OCI-LY3 (cell line): Measurements from ENCODE around the gene DHDDS.

Experiments used
- EZH2phosphoT487 ChIP-seq: fragments of 200-600 bp; shearing (Covaris generic); IDR thresholded peaks from 2 replicates; pipeline ENCODE4 v1.6.1; 2018; ENCODE audit warnings: antibody characterized with exemption, mixed run types, low read depth
- TF ChIP-seq, protein P1 (sequence below): fragments of 200-600, 300-600 bp; sonication (generic); IDR thresholded peaks from 2 replicates; pipeline ENCODE4 v1.5.1; 2014; ENCODE audit warnings: antibody characterized with exemption, low read length, low read depth

- TF ChIP-seq, protein P1, sequence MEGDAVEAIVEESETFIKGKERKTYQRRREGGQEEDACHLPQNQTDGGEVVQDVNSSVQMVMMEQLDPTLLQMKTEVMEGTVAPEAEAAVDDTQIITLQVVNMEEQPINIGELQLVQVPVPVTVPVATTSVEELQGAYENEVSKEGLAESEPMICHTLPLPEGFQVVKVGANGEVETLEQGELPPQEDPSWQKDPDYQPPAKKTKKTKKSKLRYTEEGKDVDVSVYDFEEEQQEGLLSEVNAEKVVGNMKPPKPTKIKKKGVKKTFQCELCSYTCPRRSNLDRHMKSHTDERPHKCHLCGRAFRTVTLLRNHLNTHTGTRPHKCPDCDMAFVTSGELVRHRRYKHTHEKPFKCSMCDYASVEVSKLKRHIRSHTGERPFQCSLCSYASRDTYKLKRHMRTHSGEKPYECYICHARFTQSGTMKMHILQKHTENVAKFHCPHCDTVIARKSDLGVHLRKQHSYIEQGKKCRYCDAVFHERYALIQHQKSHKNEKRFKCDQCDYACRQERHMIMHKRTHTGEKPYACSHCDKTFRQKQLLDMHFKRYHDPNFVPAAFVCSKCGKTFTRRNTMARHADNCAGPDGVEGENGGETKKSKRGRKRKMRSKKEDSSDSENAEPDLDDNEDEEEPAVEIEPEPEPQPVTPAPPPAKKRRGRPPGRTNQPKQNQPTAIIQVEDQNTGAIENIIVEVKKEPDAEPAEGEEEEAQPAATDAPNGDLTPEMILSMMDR = no peak
- no peak for TF ChIP-seq EZH2phosphoT487
Observed at GRCh38 chr1:26470878-26471497, 38.9 kb downstream of the DHDDS start.
